ENCODE results near the gene NACC2.

Gene NACC2

DNA sequence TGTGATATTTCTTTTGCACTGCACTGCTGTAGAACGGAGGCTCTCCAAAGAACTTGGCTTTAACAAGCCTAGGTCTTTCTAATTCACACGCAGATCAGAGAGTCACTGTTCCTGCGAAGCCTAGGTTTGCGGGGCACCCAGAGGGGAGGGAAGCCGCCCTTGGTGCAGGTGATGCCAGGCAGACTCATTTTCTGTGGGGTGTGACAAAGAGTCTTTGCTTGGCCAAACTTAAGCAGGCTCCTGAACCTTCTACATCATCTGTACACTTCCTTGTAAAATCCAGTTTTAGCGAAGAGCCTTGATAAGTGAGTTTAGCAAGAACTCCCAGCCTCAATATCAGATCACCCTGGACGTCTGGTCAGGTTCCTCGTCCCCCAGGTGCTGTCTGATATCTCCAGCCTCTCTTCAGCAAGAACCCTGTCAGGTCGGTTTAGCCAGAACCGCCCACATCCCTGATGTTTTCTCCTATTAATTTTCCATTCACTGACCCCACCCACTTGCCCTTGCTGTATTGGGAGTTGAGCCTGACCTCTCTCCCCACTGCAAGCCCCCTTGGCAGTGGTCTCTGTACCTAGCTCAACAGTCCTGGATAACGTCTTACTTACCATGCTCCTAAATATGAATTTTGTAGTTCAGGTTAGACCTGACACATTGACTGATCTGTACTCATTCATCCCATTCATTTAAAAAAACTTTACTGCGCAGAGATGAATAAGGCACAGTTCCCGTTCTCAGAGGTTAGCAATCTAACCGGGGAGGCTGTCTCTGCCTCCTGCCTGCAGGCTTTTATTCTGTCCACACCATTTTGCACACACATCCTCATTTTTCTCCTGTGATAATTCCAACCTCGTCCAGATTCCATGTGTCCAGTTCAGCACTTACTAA is 133.0 kb downstream of the NACC2 start:
- Histone ChIP-seq H3K4me1 (ENCODE audit: control insufficient read depth, insufficient read depth, low read length) (peaks cover 7% of the 10 kb centered on the region), H3K36me3 (ENCODE audit: control insufficient read depth, insufficient read depth, low read length) (no peaks in the 10 kb centered on the region), H3K4me3 (ENCODE audit: low read depth, low read length) (peak overlapping the region; percentile 59), H3K9me3 (ENCODE audit: control insufficient read depth, insufficient read depth, low read depth, low read length) (no peaks in the 10 kb centered on the region), H3K27ac (ENCODE audit: low read depth, low read length) (no peak overlapping the region), H3K9ac (ENCODE audit: low read length) (no peak overlapping the region), H3K27me3 (ENCODE audit: control insufficient read depth, insufficient read depth, low read length) (no peaks in the 10 kb centered on the region)

DNA sequence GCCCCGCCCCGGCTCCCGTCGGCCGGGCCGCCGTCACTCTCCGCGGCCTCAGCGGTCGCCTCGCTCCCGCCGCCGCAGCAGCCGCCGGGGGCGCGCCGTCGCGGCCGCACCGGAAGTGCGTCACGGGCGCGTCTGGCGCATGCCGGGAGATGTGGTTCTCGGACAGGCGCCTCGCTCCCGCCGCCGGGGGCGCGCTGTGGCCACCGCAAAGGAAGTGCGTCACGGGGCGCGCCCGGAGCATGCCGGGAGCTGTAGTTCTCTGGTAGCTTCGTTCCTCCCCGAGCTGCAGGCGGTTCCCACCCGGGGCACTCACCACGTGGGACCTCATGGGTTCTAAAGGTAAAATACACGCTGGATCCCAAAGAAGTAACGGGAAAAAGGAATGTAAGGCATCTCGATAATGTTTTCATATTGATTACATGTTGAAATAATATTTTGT is 133.8 kb downstream of the NACC2 start, which contains the start of gene UBAC1:
UBAC1 (minus strand) TSS at position 97 of the 439 bp plus-strand sequence. CDS start 211 bp downstream, outside the sequence.
- peak within 1 kb of the TSS; percentile 87 for H3K4me3 ChIP-seq (ENCODE audit: low read depth, low read length)
- no peaks in the 10 kb centered on the region for H3K36me3 ChIP-seq (ENCODE audit: control insufficient read depth, insufficient read depth, low read length)
- H3K9me3 ChIP-seq (ENCODE audit: control insufficient read depth, insufficient read depth, low read depth, low read length) = no peaks in the 10 kb centered on the region
- peak within 1 kb of the TSS; percentile 69 for H3K9ac ChIP-seq (ENCODE audit: low read length)
- peak within 1 kb of the TSS; percentile 37; the same call in 1 of the 2 replicates for H3K27ac ChIP-seq (ENCODE audit: low read depth, low read length)
- no peaks in the 10 kb centered on the region for H3K27me3 ChIP-seq (ENCODE audit: control insufficient read depth, insufficient read depth, low read length)
- H3K4me1 ChIP-seq (ENCODE audit: control insufficient read depth, insufficient read depth, low read length) = peaks cover 7% of the 10 kb centered on the region

DNA sequence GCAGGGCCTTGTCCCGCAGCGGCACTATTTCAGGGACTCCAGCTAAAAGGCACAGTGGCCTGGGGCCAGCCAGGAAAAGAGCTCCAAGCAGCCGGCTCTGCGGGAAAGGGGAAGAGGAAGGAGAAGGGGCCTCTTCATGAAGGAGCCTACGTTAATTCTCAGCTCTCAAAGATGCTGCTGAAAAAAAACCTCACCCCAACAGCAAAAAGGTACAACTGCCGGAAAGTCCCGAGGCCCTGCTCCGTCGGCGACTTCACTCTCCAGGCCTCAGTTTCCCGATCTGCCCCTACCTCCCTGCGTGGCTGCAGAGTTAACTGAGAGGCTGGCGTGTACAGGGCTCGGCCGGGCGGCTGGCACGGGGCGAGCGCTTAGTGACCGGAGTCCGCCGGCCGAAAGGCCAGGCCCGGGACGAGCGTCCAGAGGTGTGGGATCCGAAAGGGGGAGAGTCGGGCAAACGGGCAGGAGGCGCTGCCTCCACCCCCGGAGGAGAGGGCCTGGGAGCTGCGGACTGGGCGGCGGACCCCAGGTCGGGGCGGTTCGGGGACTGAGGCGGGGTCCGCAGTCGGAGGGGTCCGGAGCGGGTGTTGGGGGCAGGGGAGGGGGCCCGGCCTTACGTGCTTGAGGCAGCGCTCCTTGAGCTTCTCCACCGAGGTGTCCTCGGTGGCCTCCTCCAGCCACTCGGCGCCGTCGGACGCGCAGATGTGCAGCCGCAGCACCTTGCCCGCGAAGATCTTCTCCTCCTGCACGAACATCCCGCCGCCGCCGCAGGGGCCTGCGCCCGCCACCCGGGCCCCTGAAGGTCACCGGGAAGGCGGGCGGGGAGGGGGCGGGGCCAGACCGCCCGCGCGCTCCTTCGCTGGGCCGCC is 134.4 kb downstream of the NACC2 start:
- Histone ChIP-seq H3K9ac (ENCODE audit: low read length) (peak overlapping the region; percentile 69), H3K27ac (ENCODE audit: low read depth, low read length) (peak overlapping the region; percentile 37; the same call in 1 of the 2 replicates), H3K9me3 (ENCODE audit: control insufficient read depth, insufficient read depth, low read depth, low read length) (no peaks in the 10 kb centered on the region), H3K4me3 (ENCODE audit: low read depth, low read length) (peak overlapping the region; percentile 87), H3K27me3 (ENCODE audit: control insufficient read depth, insufficient read depth, low read length) (no peaks in the 10 kb centered on the region), H3K4me1 (ENCODE audit: control insufficient read depth, insufficient read depth, low read length) (peaks cover 7% of the 10 kb centered on the region), H3K36me3 (ENCODE audit: control insufficient read depth, insufficient read depth, low read length) (no peaks in the 10 kb centered on the region)

DNA sequence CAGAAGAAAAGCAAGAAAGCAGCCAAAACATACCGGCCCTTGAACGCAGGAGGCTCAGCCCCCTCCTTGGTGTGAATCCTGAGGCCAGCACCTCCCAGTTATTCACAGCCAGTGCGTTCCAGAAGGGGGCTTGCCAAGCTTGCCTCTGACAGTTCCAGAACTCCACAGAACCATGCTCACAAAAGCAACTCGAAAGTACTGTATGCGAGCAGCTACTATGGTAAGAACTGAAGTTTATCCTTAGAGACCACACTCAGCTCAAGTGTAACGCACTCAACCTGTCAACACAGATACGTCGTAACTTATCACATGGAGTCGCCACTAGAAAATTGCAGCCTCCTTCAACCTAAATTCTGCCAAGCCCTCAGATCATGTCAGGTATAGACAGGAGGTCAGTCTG is 135.3 kb downstream of the NACC2 start:
- Histone ChIP-seq H3K36me3 (ENCODE audit: control insufficient read depth, insufficient read depth, low read length) (peaks cover 3% of the 10 kb centered on the region), H3K4me1 (ENCODE audit: control insufficient read depth, insufficient read depth, low read length) (peaks cover 7% of the 10 kb centered on the region), H3K9me3 (ENCODE audit: control insufficient read depth, insufficient read depth, low read depth, low read length) (no peaks in the 10 kb centered on the region), H3K9ac (ENCODE audit: low read length) (no peak overlapping the region), H3K27me3 (ENCODE audit: control insufficient read depth, insufficient read depth, low read length) (no peaks in the 10 kb centered on the region), H3K4me3 (ENCODE audit: low read depth, low read length) (peak overlapping the region; percentile 87), H3K27ac (ENCODE audit: low read depth, low read length) (no peak overlapping the region)

DNA sequence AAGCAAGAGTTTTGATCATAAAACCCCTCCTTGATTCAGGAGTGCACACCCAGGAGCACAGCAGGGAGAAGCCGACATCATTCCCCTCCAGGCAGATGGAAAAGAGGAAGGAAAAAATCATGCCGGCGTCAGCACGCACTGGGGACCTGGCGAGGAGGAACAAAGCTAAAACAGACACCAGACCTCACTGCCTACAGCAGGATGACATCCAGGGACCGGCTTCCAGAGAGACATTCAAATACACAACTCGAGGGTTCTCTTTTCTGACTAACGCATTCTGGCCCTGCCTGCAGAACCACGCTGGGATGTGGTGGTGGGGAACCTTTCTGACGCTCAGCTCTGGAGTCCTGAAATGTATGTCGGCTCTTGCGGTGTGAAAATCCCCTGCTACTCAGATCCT is 136.6 kb downstream of the NACC2 start:
- H3K9me3 ChIP-seq (ENCODE audit: control insufficient read depth, insufficient read depth, low read depth, low read length) = no peaks in the 10 kb centered on the region
- no peak overlapping the region for H3K4me3 ChIP-seq (ENCODE audit: low read depth, low read length)
- no peak overlapping the region for H3K9ac ChIP-seq (ENCODE audit: low read length)
- no peaks in the 10 kb centered on the region for H3K27me3 ChIP-seq (ENCODE audit: control insufficient read depth, insufficient read depth, low read length)
- no peak overlapping the region for H3K27ac ChIP-seq (ENCODE audit: low read depth, low read length)
- peaks cover 13% of the 10 kb centered on the region for H3K36me3 ChIP-seq (ENCODE audit: control insufficient read depth, insufficient read depth, low read length)
- peaks cover 7% of the 10 kb centered on the region for H3K4me1 ChIP-seq (ENCODE audit: control insufficient read depth, insufficient read depth, low read length)

DNA sequence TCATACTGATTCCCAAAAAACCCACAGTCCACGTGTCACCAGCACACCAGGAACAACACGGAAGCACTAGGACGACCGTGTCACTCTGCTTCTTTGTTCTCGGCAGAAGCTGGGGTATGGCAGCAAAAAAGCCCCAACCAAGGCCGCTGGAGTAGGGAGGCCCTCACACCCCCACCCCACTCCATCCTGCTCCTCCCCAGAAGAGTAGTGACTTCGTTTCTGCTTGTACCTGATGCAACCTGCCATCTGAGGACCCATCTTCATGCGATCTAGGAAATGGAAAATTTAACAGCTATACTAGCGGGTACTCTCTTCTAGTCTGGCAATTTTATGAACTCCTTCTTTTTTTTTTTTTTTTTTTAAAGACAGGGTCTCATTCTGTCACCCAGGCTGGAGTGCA is 137.7 kb downstream of the NACC2 start:
- no peak overlapping the region for H3K4me3 ChIP-seq (ENCODE audit: low read depth, low read length)
- no peaks in the 10 kb centered on the region for H3K27me3 ChIP-seq (ENCODE audit: control insufficient read depth, insufficient read depth, low read length)
- no peak overlapping the region for H3K27ac ChIP-seq (ENCODE audit: low read depth, low read length)
- peaks cover 7% of the 10 kb centered on the region for H3K4me1 ChIP-seq (ENCODE audit: control insufficient read depth, insufficient read depth, low read length)
- no peak overlapping the region for H3K9ac ChIP-seq (ENCODE audit: low read length)
- H3K36me3 ChIP-seq (ENCODE audit: control insufficient read depth, insufficient read depth, low read length) = peaks cover 21% of the 10 kb centered on the region
- no peaks in the 10 kb centered on the region for H3K9me3 ChIP-seq (ENCODE audit: control insufficient read depth, insufficient read depth, low read depth, low read length)

DNA sequence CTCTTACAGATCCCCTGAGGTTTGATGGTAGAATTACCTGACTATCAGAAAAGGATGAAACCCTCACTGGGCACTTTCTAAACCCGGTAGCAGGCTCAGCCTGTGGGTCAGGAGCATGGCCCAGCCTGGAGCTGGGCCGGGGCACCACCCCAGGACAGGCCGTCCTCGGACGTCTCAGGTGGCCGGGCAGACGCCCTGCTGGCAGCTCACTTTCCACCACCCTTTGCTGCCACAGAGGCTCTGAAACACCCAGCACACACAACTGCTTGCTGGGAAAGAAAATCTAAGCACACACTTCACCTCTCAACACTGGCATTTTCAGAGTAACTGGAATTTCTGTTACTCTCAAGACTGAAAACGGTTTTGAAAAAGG is 138.3 kb downstream of the NACC2 start:
- Histone ChIP-seq H3K27ac (ENCODE audit: low read depth, low read length) (no peak overlapping the region), H3K27me3 (ENCODE audit: control insufficient read depth, insufficient read depth, low read length) (no peaks in the 10 kb centered on the region), H3K9me3 (ENCODE audit: control insufficient read depth, insufficient read depth, low read depth, low read length) (no peaks in the 10 kb centered on the region), H3K4me1 (ENCODE audit: control insufficient read depth, insufficient read depth, low read length) (peaks cover 12% of the 10 kb centered on the region), H3K9ac (ENCODE audit: low read length) (no peak overlapping the region), H3K36me3 (ENCODE audit: control insufficient read depth, insufficient read depth, low read length) (peaks cover 27% of the 10 kb centered on the region), H3K4me3 (ENCODE audit: low read depth, low read length) (no peak overlapping the region)
